GM12875 (cell line): ENCODE results near the gene ITPRIP.

Source experiments
- H3K4me3 ChIP-seq: one replicate; pipeline ENCODE4 v1.5.1; 2011; ENCODE audit warnings: low read depth, low read length, control low read depth
- CTCF ChIP-seq: IDR thresholded peaks from 2 replicates; pipeline ENCODE4 v1.5.1; 2011; ENCODE audit warnings: low read depth, mild to moderate bottlenecking, control low read depth, inconsistent platforms, low read length, moderate library complexity, borderline replicate concordance; ENCODE audit not compliant: insufficient read depth

ITPRIP gene

GRCh38 chr10:104337985-104338735 is at the start of gene ITPRIP:
TSS of gene ITPRIP (minus strand) at chr10:104338465. CDS start at chr10:104316051, 22,414 bp downstream.
- peak within 1 kb of the TSS; percentile 88 for H3K4me3 ChIP-seq
- TF ChIP-seq CTCF, result peak; percentile 35

GRCh38 chr10:104387130-104387888 is 49.0 kb upstream of the ITPRIP start:
- no peak overlapping the region for H3K4me3 ChIP-seq
- no peak for TF ChIP-seq CTCF

GRCh38 chr10:104380336-104380735 is 42.1 kb upstream of the ITPRIP start:
- TF ChIP-seq CTCF, result no peak
- no peak overlapping the region for H3K4me3 ChIP-seq

GRCh38 chr10:104376784-104377300 is 38.6 kb upstream of the ITPRIP start:
- H3K4me3 ChIP-seq, result no peak overlapping the region
- TF ChIP-seq CTCF, result no peak

- H3K4me3 ChIP-seq, result no peak overlapping the region
- TF ChIP-seq CTCF, result no peak
These were observed 36.3 kb upstream of the ITPRIP start for GRCh38 chr10:104374591-104374990.

GRCh38 chr10:104371753-104372152 is 33.5 kb upstream of the ITPRIP start:
- TF ChIP-seq CTCF, result no peak
- no peak overlapping the region for H3K4me3 ChIP-seq
